Loucy (cell line): ENCODE measurements around the gene IGFALS.

Experiments used
- H2AFZ ChIP-seq: fragments of 200-600 bp; sonication (generic); 2 replicates; pipeline ENCODE4 v1.6.0; 2016; ENCODE audit warnings: antibody characterized with exemption, mild to moderate bottlenecking, low read length, moderate library complexity
- H3F3A ChIP-seq: fragments of 200-600 bp; 2 replicates; pipeline ENCODE4 v1.6.0; 2016; ENCODE audit warnings: antibody characterized with exemption, low read depth, mild to moderate bottlenecking
- H3K27me3 ChIP-seq: fragments of 200-600 bp; sonication (generic); 2 replicates; pipeline ENCODE4 v1.6.1; 2014; ENCODE audit warnings: low read length, mild to moderate bottlenecking; ENCODE audit not compliant: insufficient read depth, poor library complexity, severe bottlenecking
- H3K36me3 ChIP-seq: fragments of 200-600 bp; sonication (generic); 2 replicates; pipeline ENCODE4 v1.6.1; 2016; ENCODE audit warnings: low read length; ENCODE audit not compliant: insufficient read depth
- H3K4me1 ChIP-seq: fragments of 200-600 bp; sonication (generic); 2 replicates; pipeline ENCODE4 v1.5.1; 2014; ENCODE audit warnings: low read length, mild to moderate bottlenecking; ENCODE audit not compliant: insufficient read depth, poor library complexity, severe bottlenecking
- H3K4me2 ChIP-seq: fragments of 200-600 bp; sonication (generic); 2 replicates; pipeline ENCODE4 v1.6.0; 2014; ENCODE audit warnings: antibody characterized with exemption, low read length, low read depth, mild to moderate bottlenecking; ENCODE audit not compliant: poor library complexity, severe bottlenecking
- H3K4me3 ChIP-seq: fragments of 200-600 bp; sonication (generic); 2 replicates; pipeline ENCODE4 v1.5.1; 2014; ENCODE audit warnings: low read length, mild to moderate bottlenecking, mixed read lengths; ENCODE audit not compliant: poor library complexity, severe bottlenecking
- H3K79me2 ChIP-seq: fragments of 200-600 bp; sonication (generic); 2 replicates; pipeline ENCODE4 v1.6.1; 2014; ENCODE audit warnings: low read length; ENCODE audit not compliant: insufficient read depth
- H3K9ac ChIP-seq: fragments of 200-600 bp; sonication (generic); 2 replicates; pipeline ENCODE4 v1.6.0; 2014; ENCODE audit warnings: mild to moderate bottlenecking, low read depth, low read length, moderate library complexity; ENCODE audit not compliant: poor library complexity, severe bottlenecking
- H3K9me2 ChIP-seq: fragments of 200-600 bp; sonication (generic); replicated peaks from 2 replicates; pipeline ENCODE4 v1.6.1; 2016; ENCODE audit warnings: low read depth, low read length, mixed read lengths
- H3K9me3 ChIP-seq: fragments of 200-600 bp; sonication (generic); 2 replicates; pipeline ENCODE4 v1.6.1; 2014; ENCODE audit warnings: mild to moderate bottlenecking, antibody characterized with exemption, low read length, low read depth; ENCODE audit not compliant: insufficient read depth
- H4K20me1 ChIP-seq: fragments of 200-600 bp; sonication (generic); 2 replicates; pipeline ENCODE4 v1.6.0; 2014; ENCODE audit warnings: antibody characterized with exemption, low read length, mild to moderate bottlenecking; ENCODE audit not compliant: insufficient read depth, poor library complexity, severe bottlenecking
- EZH2phosphoT487 ChIP-seq: fragments of 200-600 bp; IDR thresholded peaks from 2 replicates; pipeline ENCODE4 v1.6.1; 2018; ENCODE audit warnings: antibody characterized with exemption, mild to moderate bottlenecking, moderate library complexity, borderline replicate concordance
- TF ChIP-seq, protein P1 (sequence below): fragments of 200-600 bp; sonication (generic); conservative IDR thresholded peaks from 2 replicates; pipeline ENCODE4 v1.5.1; 2014; ENCODE audit warnings: mild to moderate bottlenecking, antibody characterized with exemption, low read length

Gene IGFALS

DNA sequence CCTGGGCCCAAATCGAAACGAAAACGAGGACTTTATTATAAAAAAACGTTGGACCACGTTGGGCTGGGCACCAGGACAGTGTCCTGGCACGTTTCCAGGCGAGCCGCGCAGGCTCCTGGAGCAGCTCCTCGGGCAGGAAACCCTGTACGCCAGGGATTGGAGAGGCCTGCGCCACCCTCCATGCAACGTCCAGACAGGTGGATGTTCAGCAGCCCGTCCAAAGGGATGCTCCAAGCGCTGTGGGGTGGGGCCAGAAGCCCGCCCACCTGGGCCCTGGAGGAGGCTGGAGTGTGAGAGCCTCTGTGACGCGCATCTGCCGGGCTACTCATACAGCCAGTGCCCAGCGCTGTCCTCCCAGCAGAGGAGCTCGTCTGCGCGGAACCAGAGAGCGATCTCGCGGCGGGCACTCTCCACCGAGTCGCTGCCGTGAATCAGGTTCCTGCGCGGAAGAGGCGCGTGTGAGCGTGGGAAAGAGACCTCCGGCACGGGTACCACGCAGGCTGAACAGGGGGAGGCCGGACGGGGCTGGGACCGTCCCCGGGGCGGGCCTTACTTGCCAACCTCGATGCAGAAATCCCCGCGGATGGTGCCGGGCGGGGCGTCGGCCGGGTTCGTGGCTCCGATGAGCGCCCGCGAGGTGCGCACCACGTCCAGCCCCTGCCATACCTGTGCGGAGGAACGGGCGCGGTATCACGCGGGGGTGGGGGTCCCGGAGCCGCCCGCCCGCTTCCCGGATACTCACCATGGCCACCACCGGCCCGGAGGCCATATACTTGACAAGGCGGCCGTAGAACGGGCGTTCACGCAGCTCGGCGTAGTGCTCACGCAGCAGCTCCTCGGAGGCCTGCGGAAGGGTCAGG lies 22.9 kb downstream of the IGFALS start:
- peak overlapping the region; percentile 85 for H3K4me2 ChIP-seq
- peaks cover 10% of the 10 kb centered on the region for H4K20me1 ChIP-seq
- H3K27me3 ChIP-seq, result no peaks in the 10 kb centered on the region
- no peak for TF ChIP-seq EZH2phosphoT487
- TF ChIP-seq, protein P1, sequence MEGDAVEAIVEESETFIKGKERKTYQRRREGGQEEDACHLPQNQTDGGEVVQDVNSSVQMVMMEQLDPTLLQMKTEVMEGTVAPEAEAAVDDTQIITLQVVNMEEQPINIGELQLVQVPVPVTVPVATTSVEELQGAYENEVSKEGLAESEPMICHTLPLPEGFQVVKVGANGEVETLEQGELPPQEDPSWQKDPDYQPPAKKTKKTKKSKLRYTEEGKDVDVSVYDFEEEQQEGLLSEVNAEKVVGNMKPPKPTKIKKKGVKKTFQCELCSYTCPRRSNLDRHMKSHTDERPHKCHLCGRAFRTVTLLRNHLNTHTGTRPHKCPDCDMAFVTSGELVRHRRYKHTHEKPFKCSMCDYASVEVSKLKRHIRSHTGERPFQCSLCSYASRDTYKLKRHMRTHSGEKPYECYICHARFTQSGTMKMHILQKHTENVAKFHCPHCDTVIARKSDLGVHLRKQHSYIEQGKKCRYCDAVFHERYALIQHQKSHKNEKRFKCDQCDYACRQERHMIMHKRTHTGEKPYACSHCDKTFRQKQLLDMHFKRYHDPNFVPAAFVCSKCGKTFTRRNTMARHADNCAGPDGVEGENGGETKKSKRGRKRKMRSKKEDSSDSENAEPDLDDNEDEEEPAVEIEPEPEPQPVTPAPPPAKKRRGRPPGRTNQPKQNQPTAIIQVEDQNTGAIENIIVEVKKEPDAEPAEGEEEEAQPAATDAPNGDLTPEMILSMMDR, result no peak
- peak overlapping the region; percentile 95 for H3K4me3 ChIP-seq
- no peaks in the 10 kb centered on the region for H3K9me2 ChIP-seq
- H3K9ac ChIP-seq, result peak overlapping the region; percentile 86
- H2AFZ ChIP-seq, result no peak overlapping the region
- no peaks in the 10 kb centered on the region for H3K9me3 ChIP-seq
- no peaks in the 10 kb centered on the region for H3K4me1 ChIP-seq
- H3K79me2 ChIP-seq, result peaks cover 23% of the 10 kb centered on the region; the same call in 1 of the 2 replicates
- no peaks in the 10 kb centered on the region for H3K36me3 ChIP-seq
- H3F3A ChIP-seq, result no peaks in the 10 kb centered on the region

DNA sequence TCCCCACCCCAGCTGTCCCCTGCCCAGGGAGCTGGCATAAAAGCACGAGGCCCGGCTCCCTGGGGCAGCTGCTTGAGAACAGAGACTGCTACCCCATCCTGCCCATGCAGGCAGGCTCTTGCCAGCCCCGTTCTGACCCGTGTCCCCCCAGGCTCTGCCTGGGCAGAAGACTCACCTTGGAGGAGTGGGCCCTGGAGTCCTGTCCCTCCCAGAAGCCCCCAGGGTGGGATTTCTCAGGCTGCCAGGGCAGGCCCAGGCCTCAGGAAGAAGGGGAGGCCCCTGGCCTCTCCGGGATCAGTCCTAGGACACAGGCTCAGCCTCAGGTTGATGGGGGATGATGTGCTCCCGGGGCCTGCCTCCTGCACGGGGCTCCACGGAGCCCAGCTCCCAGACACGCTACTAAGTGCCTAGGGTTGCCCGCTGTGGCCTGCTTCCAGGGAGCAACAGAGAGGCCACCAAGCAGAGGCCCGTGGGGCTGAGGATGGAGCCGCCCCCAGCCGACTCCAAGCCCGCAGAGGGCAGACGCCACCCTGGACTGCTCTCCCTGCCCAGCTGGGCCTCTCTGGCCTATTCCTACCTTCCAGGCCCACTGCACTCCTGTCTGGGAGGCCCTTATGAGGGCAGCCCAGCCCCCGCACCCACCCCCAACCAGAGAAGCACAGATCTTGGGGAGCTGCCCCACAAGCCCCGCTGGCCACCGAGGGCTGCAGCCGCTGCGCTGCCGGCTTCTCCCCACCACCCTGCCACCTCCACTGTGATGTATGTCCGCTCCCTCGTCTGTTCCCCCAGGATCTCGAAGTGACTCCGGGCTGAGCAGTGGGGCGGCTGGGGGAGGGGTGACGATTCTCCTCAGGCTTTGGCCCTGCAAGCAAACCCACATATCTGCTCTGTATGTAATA lies 23.9 kb downstream of the IGFALS start:
- Histone ChIP-seq H3K36me3 (no peaks in the 10 kb centered on the region), H4K20me1 (peaks cover 10% of the 10 kb centered on the region)
- no peak for TF ChIP-seq EZH2phosphoT487
- TF ChIP-seq, protein P1, result no peak

DNA sequence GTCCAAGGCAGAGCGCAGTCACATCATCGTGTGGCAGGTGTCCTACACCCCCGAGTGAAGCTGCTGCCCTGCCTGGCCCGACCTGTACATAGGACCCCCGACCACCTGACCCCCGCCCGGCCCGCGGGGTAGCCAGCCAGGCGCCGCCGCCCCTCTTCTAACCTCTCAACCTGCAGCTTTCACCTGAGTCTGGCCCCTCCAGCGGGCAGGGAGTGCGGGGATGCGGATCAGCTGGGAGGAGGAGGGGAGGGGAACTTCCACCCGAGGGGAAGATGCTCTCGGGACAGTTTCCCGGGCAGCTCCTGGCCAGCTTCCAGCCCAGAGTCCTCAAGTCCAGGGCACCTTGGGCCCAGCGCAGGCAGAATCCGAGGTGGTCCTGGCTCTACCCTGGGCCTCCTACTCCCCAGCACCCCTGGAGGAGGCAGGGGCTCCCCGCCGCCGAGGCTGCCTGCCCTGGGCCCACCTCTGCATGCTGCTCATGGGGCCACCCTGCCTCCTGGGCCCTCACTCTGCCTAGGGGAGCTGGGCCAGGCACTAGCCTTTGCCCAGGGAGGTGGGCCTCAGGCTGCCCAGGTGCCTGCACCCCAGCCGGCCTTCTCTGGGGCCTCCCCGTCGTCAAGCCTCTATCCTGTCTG lies 24.6 kb downstream of the IGFALS start:
- Histone ChIP-seq H3K9me3 (no peaks in the 10 kb centered on the region), H3K27me3 (no peaks in the 10 kb centered on the region), H3K9ac (no peak overlapping the region), H4K20me1 (peaks cover 4% of the 10 kb centered on the region), H3F3A (no peaks in the 10 kb centered on the region), H3K4me3 (no peak overlapping the region), H3K4me1 (no peaks in the 10 kb centered on the region), H3K79me2 (peaks cover 14% of the 10 kb centered on the region; the same call in 1 of the 2 replicates), H3K36me3 (no peaks in the 10 kb centered on the region), H2AFZ (no peak overlapping the region), H3K9me2 (no peaks in the 10 kb centered on the region), H3K4me2 (no peak overlapping the region)
- TF ChIP-seq, protein P1, result no peak
- no peak for TF ChIP-seq EZH2phosphoT487

More for the DNA sequence above, 23.9 kb downstream of the IGFALS start:
- no peaks in the 10 kb centered on the region for H3K27me3 ChIP-seq
- no peaks in the 10 kb centered on the region for H3K9me2 ChIP-seq
- H2AFZ ChIP-seq, result no peak overlapping the region
- H3F3A ChIP-seq, result no peaks in the 10 kb centered on the region
- H3K9me3 ChIP-seq, result no peaks in the 10 kb centered on the region
- no peaks in the 10 kb centered on the region for H3K4me1 ChIP-seq
- H3K9ac ChIP-seq, result no peak overlapping the region
- no peak overlapping the region for H3K4me3 ChIP-seq
- H3K79me2 ChIP-seq, result peaks cover 22% of the 10 kb centered on the region; the same call in 1 of the 2 replicates
- H3K4me2 ChIP-seq, result no peak overlapping the region
